ENCODE measurements around the gene ZNF628.

Gene ZNF628

DNA sequence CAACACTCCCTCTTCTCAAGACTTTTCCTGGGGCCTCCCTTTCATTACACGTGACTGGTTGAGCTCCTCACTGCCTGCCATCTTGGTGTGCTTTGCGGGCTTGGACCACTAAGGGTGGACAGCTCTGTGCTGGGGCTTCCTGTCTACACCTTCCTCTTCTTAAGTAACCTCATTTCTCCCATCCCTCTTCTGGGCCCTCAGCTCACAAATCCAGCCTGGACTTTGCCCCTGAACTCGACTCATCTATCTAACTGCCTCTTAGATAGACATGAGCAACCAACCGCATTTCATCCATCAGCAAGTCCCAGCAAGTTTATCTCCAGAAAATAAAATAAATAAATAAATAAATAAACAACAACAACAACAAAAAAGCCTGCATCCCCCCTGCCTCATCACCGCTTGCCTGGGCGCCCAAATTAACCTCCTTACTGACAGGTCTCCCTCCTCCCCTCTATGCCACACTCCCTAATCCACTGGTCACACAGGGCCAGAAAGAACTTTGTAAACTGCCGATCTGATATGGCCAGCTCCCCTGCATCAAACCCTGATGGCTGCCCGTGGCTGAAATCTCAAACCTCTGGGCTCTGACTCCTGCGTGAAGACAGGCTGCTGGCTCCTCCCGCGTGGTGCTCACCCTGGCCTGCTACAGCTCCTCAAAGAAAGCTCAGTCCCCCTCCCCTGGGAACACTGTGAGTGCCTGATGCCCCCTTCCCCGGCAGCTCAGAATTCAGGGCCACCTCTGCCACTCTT is 22.7 kb upstream of the ZNF628 start (continued):
- TF ChIP-seq TSHZ2 (CRISPR knock-in tag; IDR thresholded peaks at IDR 0.05) (no peak), ZNF70 (CRISPR knock-in tag; IDR thresholded peaks at IDR 0.05) (no peak), ZNF565 (CRISPR knock-in tag; conservative IDR thresholded peaks at IDR 0.05; ENCODE audit: low read depth) (no peak), RARB (CRISPR knock-in tag; IDR thresholded peaks at IDR 0.05) (no peak), BACH2 (CRISPR knock-in tag; IDR thresholded peaks at IDR 0.05; ENCODE audit: borderline replicate concordance) (no peak), ZC3H10 (CRISPR knock-in tag; IDR thresholded peaks at IDR 0.05) (no peak), SNAI2 (CRISPR knock-in tag; IDR thresholded peaks at IDR 0.05) (no peak), TCF4 (CRISPR knock-in tag; IDR thresholded peaks at IDR 0.05; ENCODE audit: borderline replicate concordance) (no peak)
- TF ChIP-seq, protein P1, sequence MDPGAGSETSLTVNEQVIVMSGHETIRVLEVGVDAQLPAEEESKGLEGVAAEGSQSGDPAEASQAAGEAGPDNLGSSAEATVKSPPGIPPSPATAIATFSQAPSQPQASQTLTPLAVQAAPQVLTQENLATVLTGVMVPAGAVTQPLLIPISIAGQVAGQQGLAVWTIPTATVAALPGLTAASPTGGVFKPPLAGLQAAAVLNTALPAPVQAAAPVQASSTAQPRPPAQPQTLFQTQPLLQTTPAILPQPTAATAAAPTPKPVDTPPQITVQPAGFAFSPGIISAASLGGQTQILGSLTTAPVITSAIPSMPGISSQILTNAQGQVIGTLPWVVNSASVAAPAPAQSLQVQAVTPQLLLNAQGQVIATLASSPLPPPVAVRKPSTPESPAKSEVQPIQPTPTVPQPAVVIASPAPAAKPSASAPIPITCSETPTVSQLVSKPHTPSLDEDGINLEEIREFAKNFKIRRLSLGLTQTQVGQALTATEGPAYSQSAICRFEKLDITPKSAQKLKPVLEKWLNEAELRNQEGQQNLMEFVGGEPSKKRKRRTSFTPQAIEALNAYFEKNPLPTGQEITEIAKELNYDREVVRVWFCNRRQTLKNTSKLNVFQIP (CRISPR knock-in tag; IDR thresholded peaks at IDR 0.05; ENCODE audit: borderline replicate concordance, low read depth) = no peak

DNA sequence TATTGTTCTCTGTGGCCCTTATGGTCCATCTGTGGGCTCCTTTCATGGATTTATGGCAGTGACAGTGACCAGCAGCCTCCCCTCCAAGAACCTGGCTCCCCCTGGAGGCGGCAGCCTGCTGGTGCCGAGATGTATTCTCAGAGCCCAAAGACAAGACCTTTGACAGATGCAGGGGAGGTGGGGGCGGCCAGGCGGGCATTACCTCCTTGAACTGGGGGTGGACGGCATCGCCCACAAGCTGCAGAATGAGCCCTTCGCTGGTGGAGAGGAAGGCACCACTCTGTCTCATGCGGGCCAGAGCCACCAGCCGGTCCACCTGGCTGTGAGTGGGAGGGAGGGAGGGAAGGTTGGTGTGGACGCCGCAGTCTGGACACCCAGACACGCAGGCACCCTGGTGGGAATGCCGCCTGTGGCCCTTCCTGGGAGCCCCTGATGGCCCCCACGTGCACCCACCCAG is 21.6 kb upstream of the ZNF628 start:
- ATAC-seq = peak; percentile 69

GRCh38 chr19:55455576-55456235 is 20.7 kb upstream of the ZNF628 start:
- no peak for ATAC-seq
- TF ChIP-seq BACH2 (CRISPR knock-in tag; IDR thresholded peaks at IDR 0.05; ENCODE audit: borderline replicate concordance) = no peak
- TF ChIP-seq ZNF8 (CRISPR knock-in tag; IDR thresholded peaks at IDR 0.05) = no peak
- no peak for TF ChIP-seq TSHZ2 (CRISPR knock-in tag; IDR thresholded peaks at IDR 0.05)
- no peak for TF ChIP-seq ESRRG (CRISPR knock-in tag; IDR thresholded peaks at IDR 0.05)
- TF ChIP-seq PATZ1 (CRISPR knock-in tag; IDR thresholded peaks at IDR 0.05; ENCODE audit: borderline replicate concordance) = no peak
- no peak for TF ChIP-seq ZFP3 (CRISPR knock-in tag; IDR thresholded peaks at IDR 0.05)
- no peak for TF ChIP-seq ZNF565 (CRISPR knock-in tag; conservative IDR thresholded peaks at IDR 0.05; ENCODE audit: low read depth)
- TF ChIP-seq ZNF70 (CRISPR knock-in tag; IDR thresholded peaks at IDR 0.05) = no peak

More for the DNA sequence above, 21.6 kb upstream of the ZNF628 start:
- no peak for TF ChIP-seq ESRRG (CRISPR knock-in tag; IDR thresholded peaks at IDR 0.05)
- TF ChIP-seq TOX (CRISPR knock-in tag; IDR thresholded peaks at IDR 0.05; ENCODE audit: borderline replicate concordance) = no peak
- TF ChIP-seq OSR1 (CRISPR knock-in tag; IDR thresholded peaks at IDR 0.05) = no peak
- TF ChIP-seq TSHZ2 (CRISPR knock-in tag; IDR thresholded peaks at IDR 0.05) = no peak
- TF ChIP-seq CREB5 (CRISPR knock-in tag; IDR thresholded peaks at IDR 0.05; ENCODE audit: low read depth) = no peak
- TF ChIP-seq PPARA (CRISPR knock-in tag; IDR thresholded peaks at IDR 0.05; ENCODE audit: borderline replicate concordance) = no peak
- TF ChIP-seq ZC3H10 (CRISPR knock-in tag; IDR thresholded peaks at IDR 0.05) = no peak

All from SK-N-SH treated with all-trans-retinoic acid at 6 μM for 48 hours (cell line).